Measurements from ENCODE around the gene ENKD1. TPM values are rescaled to one million over a fixed set of nuclear protein-coding genes. Genes with fewer than 3 reads are reported as not detected.

Gene ENKD1
- total and polyA plus RNA-seq, 2 of the 13 experiments (the other 11 are each of a cell fraction or from before 2014, with no cell fraction given), result 10.8 to 20.8 TPM

DNA sequence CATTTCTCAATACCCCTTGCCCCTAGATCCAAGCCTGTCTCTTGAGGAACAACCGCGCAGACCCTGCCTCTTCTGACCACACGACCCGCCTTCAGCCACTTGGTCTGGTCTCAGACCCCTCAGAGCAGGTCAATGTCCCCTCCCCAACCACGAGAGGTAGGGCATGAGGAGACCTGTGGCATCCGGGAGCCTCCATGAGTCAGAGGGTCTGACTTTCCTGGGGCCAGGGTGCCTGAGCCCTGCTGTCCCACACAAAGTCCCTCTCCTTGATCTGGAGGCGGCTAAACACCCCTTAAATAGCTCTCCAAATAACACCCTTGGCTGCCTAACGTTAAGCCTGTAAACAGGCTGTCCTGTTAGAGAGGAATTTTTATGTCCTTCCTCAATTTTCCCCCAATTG is 16.5 kb downstream of the ENKD1 start (continued):
- TF ChIP-seq DMTF1 (CRISPR knock-in tag; IDR thresholded peaks at IDR 0.05), result no peak
- TF ChIP-seq PCBP1 (IDR thresholded peaks at IDR 0.05; ENCODE audit: borderline replicate concordance, low read depth, low read length), result no peak

DNA sequence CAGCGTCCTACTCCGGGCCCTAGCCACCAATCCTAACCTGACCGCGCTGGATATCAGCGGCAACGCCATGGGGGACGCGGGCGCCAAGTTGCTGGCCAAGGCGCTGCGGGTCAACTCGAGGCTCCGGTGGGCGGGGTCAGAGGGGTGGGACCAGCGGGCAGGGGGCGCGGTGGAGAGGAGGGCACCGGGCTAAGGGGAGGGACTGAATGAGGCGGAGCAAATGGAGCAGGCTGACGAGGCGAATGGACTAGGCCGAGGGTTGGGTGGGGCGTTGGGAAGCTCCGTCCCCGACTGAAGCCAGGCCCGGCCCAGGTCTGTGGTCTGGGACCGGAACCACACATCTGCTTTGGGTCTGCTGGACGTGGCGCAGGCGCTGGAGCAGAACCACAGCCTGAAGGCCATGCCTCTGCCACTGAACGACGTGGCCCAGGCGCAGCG is 17.0 kb downstream of the ENKD1 start:
- FAIRE-seq (no peak), DNase-seq (ENCODE audit: low spot score) (no peak), ATAC-seq (0 out of 3 replicates have a peak, but pooled peaks have one; percentile 1)
- WGBS (ENCODE audit: low lambda C conversion rate), result 40% methylated on average over 33 of the region's 34 CpGs
- Histone ChIP-seq H3K4me1 (ENCODE audit: insufficient read depth, low read length) (peaks cover 33% of the 10 kb centered on the region), H3K79me2 (ENCODE audit: insufficient read depth, low read length) (no peaks in the 10 kb centered on the region), H3K4me2 (ENCODE audit: low read depth, low read length) (peak overlapping the region; percentile 43), H3K9me3 (ENCODE audit: low read length) (no peaks in the 10 kb centered on the region), H3K27me3 (ENCODE audit: control insufficient read depth in 1 of 2, insufficient read depth in 2 of 2, low read length in 2 of 2) (peaks cover 18 to 84% of the 10 kb centered on the region in 2 experiments), H2AFZ (ENCODE audit: low read length) (no peak overlapping the region), H3K27ac (ENCODE audit: extremely low read length, insufficient read depth, low read length) (no peak overlapping the region), H3K9ac (ENCODE audit: insufficient read depth, low read depth, low read length) (no peak overlapping the region), H3K4me3 (replicated peaks in 1 of 3; ENCODE audit: insufficient read depth in 1 of 3, low read depth in 2 of 3, low read length in 3 of 3) (peak overlapping the region in 1 of 3 experiments; percentile 38; a peak in 1 of 6 replicates), H4K20me1 (ENCODE audit: insufficient read depth, low read length) (peaks cover 11% of the 10 kb centered on the region), H3K36me3 (replicated peaks in 1 of 2; ENCODE audit: control insufficient read depth in 1 of 2, insufficient read depth in 2 of 2, low read length in 2 of 2) (no peaks in the 10 kb centered on the region)
- intact Hi-C loops (cut with micrococcal nuclease; ENCODE audit: unreplicated experiment) (no loop called here), in situ Hi-C loops (cut with HindIII; ENCODE audit: extremely low pct_ligation_motif_present, low pct_unique_long_range_greater_than_20kb) (loop anchor here (5.0 kb wide), 1 partner anchor 102 kb away; no protein-coding TSS in a partner anchor)
- no TSS peak for BruUV-seq (replicated peaks)
- POLR2A ChIA-PET, result interaction anchor here (1.1 kb wide), 1 partner anchor 11 kb away, joined by 3 read pairs; the partner anchor contains the start of gene ACD
- CTCF ChIA-PET (ENCODE audit: low intra/inter-chr PET ratio, low total read pairs), result no interaction called here
- TF ChIP-seq HNRNPK (IDR thresholded peaks at IDR 0.05; ENCODE audit: low read depth, low read length, poor library complexity, severe bottlenecking) (peak; percentile 12), RAD51 (IDR thresholded peaks at IDR 0.05; ENCODE audit: borderline replicate concordance) (no peak), HNF1B (CRISPR knock-in tag; IDR thresholded peaks at IDR 0.05) (0 out of 2 replicates have a peak, but pooled peaks have one; percentile 14), SRSF1 (optimal IDR thresholded peaks at IDR 0.05; ENCODE audit: low read depth, low read length) (no peak), GFI1 (CRISPR knock-in tag; IDR thresholded peaks at IDR 0.05; ENCODE audit: borderline replicate concordance) (no peak), NR1H2 (CRISPR knock-in tag; IDR thresholded peaks at IDR 0.05; ENCODE audit: borderline replicate concordance, low read depth) (no peak), FOSL2 (CRISPR knock-in tag; IDR thresholded peaks at IDR 0.05) (no peak), ZNF160 (CRISPR knock-in tag; IDR thresholded peaks at IDR 0.05) (no peak), HES4 (CRISPR knock-in tag; IDR thresholded peaks at IDR 0.05; ENCODE audit: borderline replicate concordance) (no peak), ZFP41 (CRISPR knock-in tag; IDR thresholded peaks at IDR 0.05; ENCODE audit: borderline replicate concordance) (no peak), ZNF850 (CRISPR knock-in tag; conservative IDR thresholded peaks at IDR 0.05) (no peak)
- TF ChIP-seq, protein P1, sequence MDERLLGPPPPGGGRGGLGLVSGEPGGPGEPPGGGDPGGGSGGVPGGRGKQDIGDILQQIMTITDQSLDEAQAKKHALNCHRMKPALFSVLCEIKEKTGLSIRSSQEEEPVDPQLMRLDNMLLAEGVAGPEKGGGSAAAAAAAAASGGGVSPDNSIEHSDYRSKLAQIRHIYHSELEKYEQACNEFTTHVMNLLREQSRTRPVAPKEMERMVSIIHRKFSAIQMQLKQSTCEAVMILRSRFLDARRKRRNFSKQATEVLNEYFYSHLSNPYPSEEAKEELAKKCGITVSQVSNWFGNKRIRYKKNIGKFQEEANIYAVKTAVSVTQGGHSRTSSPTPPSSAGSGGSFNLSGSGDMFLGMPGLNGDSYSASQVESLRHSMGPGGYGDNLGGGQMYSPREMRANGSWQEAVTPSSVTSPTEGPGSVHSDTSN (CRISPR knock-in tag; IDR thresholded peaks at IDR 0.05), result no peak
- TF ChIP-seq, protein P2, sequence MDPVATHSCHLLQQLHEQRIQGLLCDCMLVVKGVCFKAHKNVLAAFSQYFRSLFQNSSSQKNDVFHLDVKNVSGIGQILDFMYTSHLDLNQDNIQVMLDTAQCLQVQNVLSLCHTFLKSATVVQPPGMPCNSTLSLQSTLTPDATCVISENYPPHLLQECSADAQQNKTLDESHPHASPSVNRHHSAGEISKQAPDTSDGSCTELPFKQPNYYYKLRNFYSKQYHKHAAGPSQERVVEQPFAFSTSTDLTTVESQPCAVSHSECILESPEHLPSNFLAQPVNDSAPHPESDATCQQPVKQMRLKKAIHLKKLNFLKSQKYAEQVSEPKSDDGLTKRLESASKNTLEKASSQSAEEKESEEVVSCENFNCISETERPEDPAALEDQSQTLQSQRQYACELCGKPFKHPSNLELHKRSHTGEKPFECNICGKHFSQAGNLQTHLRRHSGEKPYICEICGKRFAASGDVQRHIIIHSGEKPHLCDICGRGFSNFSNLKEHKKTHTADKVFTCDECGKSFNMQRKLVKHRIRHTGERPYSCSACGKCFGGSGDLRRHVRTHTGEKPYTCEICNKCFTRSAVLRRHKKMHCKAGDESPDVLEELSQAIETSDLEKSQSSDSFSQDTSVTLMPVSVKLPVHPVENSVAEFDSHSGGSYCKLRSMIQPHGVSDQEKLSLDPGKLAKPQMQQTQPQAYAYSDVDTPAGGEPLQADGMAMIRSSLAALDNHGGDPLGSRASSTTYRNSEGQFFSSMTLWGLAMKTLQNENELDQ (CRISPR knock-in tag; IDR thresholded peaks at IDR 0.05; ENCODE audit: borderline replicate concordance), result no peak

All from HepG2 (cell line).